ENCODE measurements around the gene THADA. TPM values are rescaled to one million over a fixed set of nuclear protein-coding genes. Genes with fewer than 3 reads are reported as not detected.

THADA gene
- total RNA-seq, 1 donor from 2014 or later: 29.3 TPM

GRCh38 chr2:43526994-43527393, 68.8 kb downstream of the THADA start:
- no peak for DNase-seq (ENCODE audit: low spot score)
- H3K4me1 ChIP-seq: no peaks in the 10 kb centered on the region
- peaks cover 5% of the 10 kb centered on the region for H3K79me2 ChIP-seq (ENCODE audit: low read depth)
- H3K27me3 ChIP-seq: no peaks in the 10 kb centered on the region
- H3K9me3 Mint-ChIP-seq: no peaks in the 10 kb centered on the region
- H3K4me1 Mint-ChIP-seq: peaks cover 2% of the 10 kb centered on the region
- H3K36me3 ChIP-seq: peaks cover 3% of the 10 kb centered on the region
- H3K4me2 ChIP-seq: no peak overlapping the region
- no peak for TF ChIP-seq EZH2 (IDR thresholded peaks at IDR 0.05)
- TF ChIP-seq CTCF (IDR thresholded peaks at IDR 0.05): no peak
- TF ChIP-seq EZH2phosphoT487 (IDR thresholded peaks at IDR 0.05): no peak
- no peak overlapping the region for H3K27ac ChIP-seq
- H3K36me3 Mint-ChIP-seq: peaks cover 7% of the 10 kb centered on the region
- H3K4me3 Mint-ChIP-seq: no peak overlapping the region
- no peaks in the 10 kb centered on the region for H3K27me3 Mint-ChIP-seq (ENCODE audit: insufficient read depth, low read depth)
- no peak overlapping the region for H3K4me3 ChIP-seq
- H4K20me1 ChIP-seq (ENCODE audit: low read depth): no peaks in the 10 kb centered on the region
- H3K9me3 ChIP-seq (ENCODE audit: low read depth): no peaks in the 10 kb centered on the region
- no peak overlapping the region for H2AFZ ChIP-seq (replicated peaks)
- no peak overlapping the region for H3K27ac Mint-ChIP-seq
- no peaks in the 10 kb centered on the region for H3F3A ChIP-seq (ENCODE audit: low read depth)
- H3K9ac ChIP-seq: no peak overlapping the region

- Histone ChIP-seq H3K9ac (no peak overlapping the region), H3F3A (ENCODE audit: low read depth) (no peaks in the 10 kb centered on the region), H3K36me3 (no peaks in the 10 kb centered on the region), H3K79me2 (ENCODE audit: low read depth) (peaks cover 5% of the 10 kb centered on the region), H3K4me1 (no peaks in the 10 kb centered on the region), H3K4me3 (no peak overlapping the region), H2AFZ (replicated peaks) (no peak overlapping the region), H4K20me1 (ENCODE audit: low read depth) (no peaks in the 10 kb centered on the region), H3K9me3 (ENCODE audit: low read depth) (no peaks in the 10 kb centered on the region), H3K27me3 (no peaks in the 10 kb centered on the region), H3K4me2 (no peak overlapping the region), H3K27ac (no peak overlapping the region)
- Mint-ChIP-seq H3K4me3 (no peak overlapping the region), H3K27ac (no peak overlapping the region), H3K9me3 (no peaks in the 10 kb centered on the region), H3K36me3 (peaks cover 7% of the 10 kb centered on the region), H3K27me3 (ENCODE audit: insufficient read depth, low read depth) (no peaks in the 10 kb centered on the region), H3K4me1 (peaks cover 3% of the 10 kb centered on the region)
- DNase-seq (ENCODE audit: low spot score): no peak
- TF ChIP-seq CTCF (IDR thresholded peaks at IDR 0.05) (no peak), EZH2 (IDR thresholded peaks at IDR 0.05) (no peak), EZH2phosphoT487 (IDR thresholded peaks at IDR 0.05) (no peak)
These were observed 70.3 kb downstream of the THADA start for GRCh38 chr2:43525506-43525905.

- H3K27ac Mint-ChIP-seq: no peak overlapping the region
- Histone ChIP-seq H3K4me2 (no peak overlapping the region), H2AFZ (replicated peaks) (no peak overlapping the region), H4K20me1 (ENCODE audit: low read depth) (no peaks in the 10 kb centered on the region), H3K27ac (no peak overlapping the region), H3K79me2 (ENCODE audit: low read depth) (peaks cover 5% of the 10 kb centered on the region), H3K9me3 (ENCODE audit: low read depth) (no peaks in the 10 kb centered on the region), H3K4me3 (no peak overlapping the region), H3K27me3 (no peaks in the 10 kb centered on the region), H3K4me1 (peaks cover 6% of the 10 kb centered on the region), H3K36me3 (no peaks in the 10 kb centered on the region), H3F3A (ENCODE audit: low read depth) (no peaks in the 10 kb centered on the region), H3K9ac (no peak overlapping the region)
- H3K4me1 Mint-ChIP-seq: peaks cover 3% of the 10 kb centered on the region
- no peak overlapping the region for H3K4me3 Mint-ChIP-seq
- H3K27me3 Mint-ChIP-seq (ENCODE audit: insufficient read depth, low read depth): no peaks in the 10 kb centered on the region
- no peak for DNase-seq (ENCODE audit: low spot score)
- H3K9me3 Mint-ChIP-seq: no peaks in the 10 kb centered on the region
- TF ChIP-seq EZH2phosphoT487 (IDR thresholded peaks at IDR 0.05) (peak; percentile 48), EZH2 (IDR thresholded peaks at IDR 0.05) (no peak), CTCF (IDR thresholded peaks at IDR 0.05) (peak; percentile 57)
- peaks cover 7% of the 10 kb centered on the region for H3K36me3 Mint-ChIP-seq
These were observed 71.5 kb downstream of the THADA start for GRCh38 chr2:43524177-43524965.

All from neural progenitor cell (in vitro differentiated cells).